ENCODE measurements around the gene RIGI.
"Not testable (repeated sequence)": the region's sequence is repeated elsewhere in the genome, so short reads cannot be mapped to it uniquely, and the experiment has no call there.

The RIGI gene

DNA sequence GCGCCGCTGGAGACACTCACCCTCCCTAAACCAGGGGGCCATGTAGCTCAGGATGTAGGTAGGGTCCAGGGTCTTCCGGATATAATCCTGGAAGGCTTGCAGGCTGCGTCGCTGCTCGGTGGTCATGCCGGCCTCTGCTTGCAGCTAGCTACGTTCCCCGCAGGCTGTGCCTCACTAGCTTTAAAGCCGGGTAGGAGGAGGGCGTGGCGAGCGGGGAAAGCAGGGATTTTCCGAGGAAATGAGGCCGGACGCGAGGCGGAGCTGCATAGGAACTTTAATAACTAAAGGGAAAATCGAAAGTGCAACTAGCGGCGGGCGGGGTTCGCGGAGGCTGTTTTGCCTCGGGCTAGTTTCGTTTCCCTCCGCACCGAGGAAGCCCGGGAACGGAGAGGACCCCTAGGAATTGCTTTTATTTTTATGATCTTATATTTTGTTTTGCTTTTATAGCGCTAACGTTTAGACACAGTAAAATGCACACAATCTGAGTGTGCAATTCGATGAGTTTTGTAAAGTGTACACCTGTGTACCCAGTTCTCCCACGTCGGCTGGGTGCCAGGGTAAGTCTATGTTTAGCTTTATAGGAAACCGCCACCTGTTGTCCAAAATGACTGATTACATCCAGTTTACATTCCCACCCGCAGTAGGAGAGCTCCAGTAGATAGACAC is at the start of gene RIGI:
Gene RIGI (minus strand): TSS at position 156 of the 666 bp plus-strand sequence. CDS start 30 bp downstream, at position 126.
- peak; percentile 92 for DNase-seq (ENCODE audit: low read depth)

- DNase-seq (ENCODE audit: low read depth) = no peak
These were observed 48.9 kb upstream of the RIGI start for GRCh38 chr9:32574858-32575257.

DNA sequence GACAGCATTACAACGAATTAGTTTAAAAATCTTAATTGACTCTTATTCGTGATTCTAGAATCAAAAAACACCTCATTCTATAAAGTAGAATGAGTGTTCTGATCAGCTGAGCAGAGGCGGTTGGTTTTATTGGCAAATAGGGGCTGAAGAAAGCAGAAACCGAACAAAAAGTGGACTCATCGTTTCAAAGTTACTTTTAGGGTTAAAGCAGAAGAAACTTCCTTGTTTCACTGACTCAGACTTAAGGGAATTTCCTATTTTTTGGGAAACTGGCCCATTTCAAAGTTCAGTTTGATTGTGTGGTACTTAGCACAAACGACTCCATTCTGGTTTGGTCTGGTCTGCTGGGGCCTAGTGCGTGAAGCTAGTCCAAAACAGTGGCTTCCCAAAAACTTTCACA is 47.8 kb upstream of the RIGI start:
- no peak for DNase-seq (ENCODE audit: low read depth)

- DNase-seq (ENCODE audit: low read depth) = peak; percentile 79
These were observed 47.0 kb upstream of the RIGI start, which contains the start of gene NDUFB6 for GRCh38 chr9:32572900-32573523. NDUFB6 (minus strand) TSS chr9:32573159; CDS start chr9:32573060, 99 bp downstream.

DNA sequence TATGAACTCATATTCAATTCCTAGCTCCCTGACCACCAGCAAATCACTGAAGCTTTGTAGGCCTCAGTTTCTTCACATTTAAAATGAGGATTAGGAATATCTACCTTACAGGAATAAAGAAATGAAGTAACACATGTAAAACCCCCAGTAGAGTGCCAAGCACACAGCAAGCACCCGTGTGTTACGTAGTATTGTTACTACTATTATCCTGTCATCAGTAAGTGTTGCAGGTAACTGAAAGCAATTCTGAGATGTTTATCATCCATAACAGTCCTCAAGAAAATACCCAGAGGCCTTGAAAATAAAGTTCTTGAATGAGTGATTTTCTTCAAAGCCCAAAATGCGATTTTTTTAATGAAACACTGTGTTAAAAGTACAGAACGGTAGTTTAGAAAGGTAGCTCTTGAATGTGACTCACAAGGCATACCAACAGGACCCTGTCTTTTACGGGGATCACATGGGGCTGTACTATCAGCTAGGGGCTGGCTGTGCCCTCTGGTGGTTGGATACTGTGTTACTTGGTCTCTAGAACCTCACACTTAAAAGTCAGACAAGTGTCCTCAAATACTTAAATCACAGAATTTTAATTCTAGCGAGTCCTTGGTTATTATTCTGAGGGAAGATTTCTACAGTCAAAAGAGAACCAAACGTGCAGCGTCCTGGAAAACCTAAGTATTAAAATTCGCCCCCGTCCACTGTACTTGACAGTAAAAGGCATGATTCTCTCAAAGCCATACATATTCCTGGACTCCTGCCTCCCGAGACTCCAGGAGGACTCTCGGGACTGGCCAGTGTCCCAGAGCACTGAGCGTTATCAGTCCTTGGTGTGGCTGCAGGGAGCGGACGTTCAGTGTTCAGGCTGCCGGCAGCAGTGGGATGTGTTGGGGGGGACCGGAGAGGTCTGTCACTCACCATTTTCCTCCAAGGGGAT is 46.2 kb upstream of the RIGI start:
- DNase-seq (ENCODE audit: low read depth) = peak; percentile 49

GRCh38 chr9:32570262-32570661 is 44.3 kb upstream of the RIGI start:
- no peak for DNase-seq (ENCODE audit: low read depth)

DNA sequence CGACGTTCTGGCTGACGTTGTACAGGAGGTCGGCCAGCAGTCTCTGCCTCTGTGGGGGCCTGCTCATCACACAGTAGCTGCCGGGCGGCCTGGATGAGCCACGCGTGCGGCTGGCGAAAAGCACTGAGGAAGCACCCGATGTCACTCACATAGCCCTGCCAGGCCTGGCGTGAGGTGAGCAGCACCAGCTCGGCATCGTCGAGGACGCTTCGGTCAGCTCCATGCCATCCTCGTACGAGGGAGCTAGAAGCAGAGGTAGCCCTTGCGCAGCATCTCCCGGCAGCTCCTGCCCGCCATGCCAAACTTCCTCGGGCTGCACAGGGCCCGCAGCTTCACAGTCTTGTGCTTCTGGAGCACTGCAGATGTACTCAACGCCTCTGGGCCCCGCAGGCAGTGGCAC is 40.8 kb upstream of the RIGI start:
- no peak for DNase-seq (ENCODE audit: low read depth)

DNA sequence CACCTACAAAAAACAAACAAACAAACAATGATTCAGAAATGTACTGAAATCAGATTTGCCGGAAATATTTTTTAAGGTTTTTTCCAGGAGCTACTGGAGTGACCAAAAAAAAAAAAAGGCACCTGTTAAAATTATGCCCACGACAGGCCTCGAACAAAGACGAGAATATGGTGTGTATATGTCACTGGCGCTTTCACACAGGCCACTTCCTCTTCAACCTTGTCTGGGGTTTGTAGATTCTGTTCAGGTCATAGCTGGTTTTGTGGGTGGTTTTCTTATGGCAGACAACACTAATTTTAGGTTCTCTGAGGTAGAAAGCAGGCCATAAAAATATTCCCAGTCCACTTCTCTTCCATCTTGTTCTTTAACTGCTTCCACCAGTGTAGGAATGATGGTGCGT is 40.0 kb upstream of the RIGI start:
- DNase-seq (ENCODE audit: low read depth) = no peak

GRCh38 chr9:32558408-32558934 is 32.5 kb upstream of the RIGI start:
- no peak for DNase-seq (ENCODE audit: low read depth)

GRCh38 chr9:32554591-32554990 is 28.6 kb upstream of the RIGI start:
- no peak for DNase-seq (ENCODE audit: low read depth)

DNA sequence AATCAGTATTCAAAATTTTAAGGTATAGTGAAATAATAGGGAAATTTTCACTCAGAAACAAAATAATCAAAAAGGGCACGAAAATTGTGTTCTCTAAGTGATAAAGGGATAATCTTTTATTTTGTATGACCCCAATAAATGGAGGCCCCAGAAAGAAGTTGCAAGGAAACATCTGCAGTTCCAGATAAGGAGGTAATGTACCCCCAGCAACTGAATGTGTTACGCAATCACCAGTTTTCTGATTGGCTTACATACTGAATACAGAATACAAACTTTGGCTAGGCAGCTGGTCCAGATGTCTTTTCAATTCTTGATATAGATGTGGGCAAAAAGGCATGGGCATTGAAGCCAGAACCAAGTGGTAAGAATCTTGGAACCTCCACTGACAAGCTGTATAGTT is 28.1 kb upstream of the RIGI start:
- no peak for DNase-seq (ENCODE audit: low read depth)

DNA sequence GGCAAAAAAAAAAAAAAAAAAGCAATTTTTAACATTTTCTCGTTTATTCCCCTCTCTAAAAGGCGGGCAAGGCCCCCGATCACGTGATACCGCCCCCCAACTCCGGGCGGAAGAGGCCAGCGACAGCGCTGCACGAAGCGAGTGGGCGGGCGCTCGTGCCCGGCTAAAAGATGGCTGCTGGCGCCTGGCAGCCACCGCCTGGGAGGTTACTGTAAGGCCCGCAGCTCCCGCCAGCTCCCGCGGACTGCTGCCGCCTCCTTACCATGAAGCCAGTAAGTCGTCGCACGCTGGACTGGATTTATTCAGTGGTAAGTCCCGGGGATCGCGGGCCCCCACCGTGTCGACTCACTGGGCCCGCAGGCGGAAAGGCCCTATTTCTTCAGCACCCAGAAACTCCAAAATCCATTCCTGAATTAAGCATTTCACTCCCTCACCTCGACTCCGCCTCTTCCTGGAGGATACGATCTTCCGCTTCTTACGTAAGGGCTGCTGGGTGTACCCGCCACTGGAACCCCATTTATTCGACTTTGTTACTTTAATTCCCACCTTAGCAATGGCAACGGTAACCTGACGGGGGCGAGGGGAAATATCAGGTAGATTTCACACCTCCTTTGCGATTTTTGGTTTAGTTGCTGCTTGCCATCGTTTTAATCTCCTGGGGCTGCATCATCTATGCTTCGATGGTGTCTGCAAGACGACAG is 26.3 kb upstream of the RIGI start, which contains the start of the genes SMIM27 and TOPORS:
Gene SMIM27 (plus strand): TSS at position 156 of the 701 bp plus-strand sequence. CDS start 108 bp downstream, at position 264.
Gene TOPORS (minus strand): TSS at position 415 of the 701 bp plus-strand sequence. CDS start 150 bp downstream, at position 265.
- peak; percentile 88 for DNase-seq (ENCODE audit: low read depth)

GRCh38 chr9:32551276-32552051 is 25.5 kb upstream of the RIGI start:
- DNase-seq (ENCODE audit: low read depth) = no peak

DNA sequence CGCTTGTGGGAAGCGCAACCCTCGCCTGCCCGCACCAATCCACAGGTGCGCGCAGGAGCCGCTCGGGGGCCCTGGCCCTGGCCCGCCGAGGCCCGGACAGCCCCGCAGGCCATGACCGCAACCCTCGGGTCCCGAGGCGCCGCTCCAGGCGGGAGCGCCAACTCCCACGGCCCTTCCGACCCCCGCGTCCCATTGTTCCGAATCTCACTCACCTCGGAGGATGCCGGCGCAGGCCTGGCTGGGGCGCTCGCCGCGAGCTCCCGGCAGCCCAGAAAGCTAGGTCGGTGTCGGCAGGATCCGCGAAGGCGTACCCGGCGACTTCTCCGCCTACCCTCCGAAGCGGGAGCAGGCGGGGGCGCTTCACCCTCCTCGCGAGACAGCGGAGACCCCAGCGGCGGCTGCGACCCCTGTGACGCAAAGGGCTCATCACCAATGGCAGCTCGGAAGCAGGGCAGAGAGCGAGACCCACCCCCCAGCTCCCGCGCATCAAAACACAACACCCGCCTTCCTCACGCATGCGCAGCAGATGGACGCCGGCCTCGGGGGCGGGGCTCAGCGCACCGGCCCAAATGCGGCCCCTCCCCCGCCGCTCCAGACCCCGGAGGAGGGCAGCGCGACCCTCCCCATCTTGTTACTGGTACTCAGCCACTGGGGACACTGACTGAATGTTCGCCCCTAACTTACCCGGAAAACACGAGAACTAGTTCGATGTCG is 24.7 kb upstream of the RIGI start:
- peak; percentile 79 for DNase-seq (ENCODE audit: low read depth)

GRCh38 chr9:32550150-32550561 is 24.2 kb upstream of the RIGI start:
- DNase-seq (ENCODE audit: low read depth) = no peak

DNA sequence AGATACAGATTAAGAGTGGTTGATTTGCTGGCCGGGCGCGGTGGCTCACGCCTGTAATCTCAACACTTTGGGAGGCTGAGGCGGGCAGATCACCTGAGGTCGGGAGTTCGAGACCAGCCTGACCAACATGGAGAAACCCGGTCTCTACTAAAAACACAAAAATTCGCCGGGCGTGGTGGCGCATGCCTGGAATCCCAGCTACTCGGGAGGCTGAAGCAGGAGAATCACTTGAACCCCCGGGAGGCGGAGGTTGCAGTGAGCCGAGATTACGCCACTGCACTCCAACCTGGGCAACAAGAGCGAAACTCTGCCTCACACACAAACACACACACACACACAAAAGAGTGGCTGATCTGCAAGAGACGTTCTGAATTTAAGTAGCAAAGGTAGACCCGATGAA is 22.2 kb upstream of the RIGI start:
- not testable (repeated sequence) for DNase-seq (ENCODE audit: low read depth)

GRCh38 chr9:32545884-32546283 is 19.9 kb upstream of the RIGI start:
- no peak for DNase-seq (ENCODE audit: low read depth)

DNA sequence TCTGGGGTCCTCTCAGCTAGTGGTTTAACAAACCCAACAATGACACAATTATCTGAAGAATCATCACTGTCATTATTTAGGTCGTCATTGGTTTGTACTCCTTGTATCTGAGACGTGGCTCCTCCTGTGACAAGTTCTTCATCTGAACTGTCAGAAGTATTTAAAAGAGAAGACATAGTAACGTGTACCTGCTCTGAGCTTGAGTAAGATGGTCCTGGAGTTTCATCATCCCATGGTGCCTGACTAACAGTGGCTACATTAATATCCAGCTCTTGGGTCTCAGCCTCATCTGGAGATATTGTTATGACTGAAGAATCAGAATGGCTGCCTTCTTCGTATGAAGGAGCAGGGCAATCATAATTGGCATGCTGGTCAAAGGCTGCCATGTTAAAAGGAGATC is 17.1 kb upstream of the RIGI start:
- no peak for DNase-seq (ENCODE audit: low read depth)

GRCh38 chr9:32533816-32534215 is 7.8 kb upstream of the RIGI start:
- DNase-seq (ENCODE audit: low read depth) = no peak

GRCh38 chr9:32533336-32533735 is 7.3 kb upstream of the RIGI start:
- DNase-seq (ENCODE audit: low read depth) = no peak

Data from stromal cell of bone marrow (primary cell).